WTC11 (cell line): Measurements from ENCODE around the gene PPM1D. TPM values are rescaled to one million over a fixed set of nuclear protein-coding genes. Genes with fewer than 3 reads are reported as not detected.

Experiments
- ATAC-seq: fragments of 200-7000 bp; cut with Tn5 transposase; 2 replicates; pipeline ENCODE4 v1.10.0; 2021; ENCODE audit warnings: mild to moderate bottlenecking, moderate library complexity
- CTCF ChIA-PET: fragments of 300-600 bp; sonication (Branson Sonifier 250); formaldehyde crosslinking; loops from one replicate; lab custom pipeline; 2021; ENCODE audit warnings: antibody characterized with exemption; lab: Charles Lee
- POLR2A ChIA-PET: fragments of 350-600 bp; sonication (Branson Sonifier 250); formaldehyde crosslinking; loops from one replicate; lab custom pipeline; 2021; ENCODE audit warnings: antibody characterized with exemption; lab: Charles Lee
- DNase-seq: peaks from one replicate; pipeline ENCODE4 v3.0.0; 2021; ENCODE audit warnings: low spot score
- H3K27ac Mint-ChIP-seq: 2 replicates; pipeline ENCODE4 v1.8.0; 2021; ENCODE audit warnings: mixed read lengths
- H3K27me3 Mint-ChIP-seq: 2 replicates; pipeline ENCODE4 v1.8.0; 2021; ENCODE audit warnings: low read depth, mild to moderate bottlenecking, moderate library complexity, mixed read lengths
- H3K36me3 Mint-ChIP-seq: 2 replicates; pipeline ENCODE4 v1.8.0; 2021; ENCODE audit warnings: mixed read lengths
- H3K4me1 Mint-ChIP-seq: 2 replicates; pipeline ENCODE4 v1.8.0; 2022; ENCODE audit warnings: mixed read lengths
- H3K4me3 Mint-ChIP-seq: 2 replicates; pipeline ENCODE4 v1.8.0; 2021; ENCODE audit warnings: mild to moderate bottlenecking, moderate library complexity, mixed read lengths
- H3K9me3 Mint-ChIP-seq: 2 replicates; pipeline ENCODE4 v1.8.0; 2021; ENCODE audit warnings: mixed read lengths
- ATF1 ChIP-seq: sonication (generic); formaldehyde crosslinking; IDR thresholded peaks from 2 replicates; pipeline ENCODE4 v1.8.1; 2023; ENCODE audit warnings: mild to moderate bottlenecking, moderate library complexity, missing genetic modification reagents
- CBFB ChIP-seq: sonication (generic); formaldehyde crosslinking; IDR thresholded peaks from 2 replicates; pipeline ENCODE4 v1.8.1; 2022; ENCODE audit warnings: mild to moderate bottlenecking, low read depth, missing genetic modification reagents
- EMX1 ChIP-seq: fragments of 250-450 bp; sonication (Bioruptor Pico); IDR thresholded peaks from 2 replicates; pipeline ENCODE4 v1.8.0; 2021; ENCODE audit warnings: mild to moderate bottlenecking
- FOXP1 ChIP-seq: sonication (generic); formaldehyde crosslinking; IDR thresholded peaks from 2 replicates; pipeline ENCODE4 v1.8.0; 2022; ENCODE audit warnings: missing genetic modification reagents, mild to moderate bottlenecking, moderate library complexity, borderline replicate concordance
- GRHL2 ChIP-seq: fragments of 250-450 bp; sonication (Bioruptor Pico); IDR thresholded peaks from 2 replicates; pipeline ENCODE4 v1.8.0; 2022; ENCODE audit warnings: mild to moderate bottlenecking, moderate library complexity; ENCODE audit not compliant: insufficient replicate concordance, severe bottlenecking
- IRF2 ChIP-seq: sonication (generic); formaldehyde crosslinking; IDR thresholded peaks from 2 replicates; pipeline ENCODE4 v1.8.0; 2022; ENCODE audit warnings: low read depth, missing genetic modification reagents, borderline replicate concordance
- NFYB ChIP-seq: sonication (generic); formaldehyde crosslinking; conservative IDR thresholded peaks from 2 replicates; pipeline ENCODE4 v1.8.0; 2022; ENCODE audit warnings: low read depth, missing genetic modification reagents
- NR2C2 ChIP-seq: sonication (generic); formaldehyde crosslinking; IDR thresholded peaks from 2 replicates; pipeline ENCODE4 v1.8.0; 2022; ENCODE audit warnings: mild to moderate bottlenecking, missing genetic modification reagents
- NR3C1 ChIP-seq: sonication (generic); formaldehyde crosslinking; conservative IDR thresholded peaks from 2 replicates; pipeline ENCODE4 v1.8.1; 2023; ENCODE audit warnings: low read depth, mild to moderate bottlenecking, missing genetic modification reagents
- PRRX2 ChIP-seq: fragments of 250-450 bp; sonication (Bioruptor Pico); IDR thresholded peaks from 2 replicates; pipeline ENCODE4 v1.8.0; 2021; ENCODE audit warnings: mild to moderate bottlenecking
- SP1 ChIP-seq: sonication (generic); formaldehyde crosslinking; conservative IDR thresholded peaks from 2 replicates; pipeline ENCODE4 v1.8.1; 2022; ENCODE audit warnings: missing genetic modification reagents
- TEAD4 ChIP-seq: sonication (generic); formaldehyde crosslinking; IDR thresholded peaks from 2 replicates; pipeline ENCODE4 v1.8.0; 2022; ENCODE audit warnings: mild to moderate bottlenecking, missing genetic modification reagents
- ZNF121 ChIP-seq: sonication (generic); formaldehyde crosslinking; IDR thresholded peaks from 2 replicates; pipeline ENCODE4 v1.8.0; 2023; ENCODE audit warnings: missing genetic modification reagents
- ZNF219 ChIP-seq: sonication (generic); formaldehyde crosslinking; IDR thresholded peaks from 2 replicates; pipeline ENCODE4 v1.8.0; 2023; ENCODE audit warnings: missing genetic modification reagents, mild to moderate bottlenecking, borderline replicate concordance
- ZNF423 ChIP-seq: fragments of 250-450 bp; sonication (Bioruptor Pico); IDR thresholded peaks from 2 replicates; pipeline ENCODE4 v2.1.2; 2022; ENCODE audit warnings: mild to moderate bottlenecking, moderate library complexity
- ZNF671 ChIP-seq: fragments of 250-450 bp; sonication (Bioruptor Pico); IDR thresholded peaks from 2 replicates; pipeline ENCODE4 v1.8.0; 2021; ENCODE audit warnings: mild to moderate bottlenecking
- total RNA-seq: library from RNA; stranded (reverse); gene quantifications from 3 replicates; pipeline ENCODE4 v1.2.3, GENCODE V29; 2021
- TF ChIP-seq, protein P1 (sequence below): sonication (generic); formaldehyde crosslinking; IDR thresholded peaks from 2 replicates; pipeline ENCODE4 v1.8.1; 2023; ENCODE audit warnings: mild to moderate bottlenecking, missing genetic modification reagents, moderate library complexity
- TF ChIP-seq, protein P2 (sequence below): fragments of 200-600 bp; IDR thresholded peaks from 2 replicates; pipeline ENCODE4 v1.8.0; 2022; ENCODE audit warnings: antibody characterized with exemption
- TF ChIP-seq, protein P3 (sequence below): sonication (generic); formaldehyde crosslinking; IDR thresholded peaks from 2 replicates; pipeline ENCODE4 v1.8.1; 2023; ENCODE audit warnings: mild to moderate bottlenecking, moderate library complexity, missing genetic modification reagents
- TF ChIP-seq, protein P4 (sequence below): sonication (generic); formaldehyde crosslinking; IDR thresholded peaks from 2 replicates; pipeline ENCODE4 v1.8.1; 2022; ENCODE audit warnings: mild to moderate bottlenecking, missing genetic modification reagents, moderate library complexity, borderline replicate concordance
- TF ChIP-seq, protein P5 (sequence below): sonication (generic); formaldehyde crosslinking; IDR thresholded peaks from 2 replicates; pipeline ENCODE4 v1.8.1; 2023; ENCODE audit warnings: mild to moderate bottlenecking, missing genetic modification reagents
- TF ChIP-seq, protein P6 (sequence below): sonication (generic); formaldehyde crosslinking; IDR thresholded peaks from 2 replicates; pipeline ENCODE4 v1.8.0; 2022; ENCODE audit warnings: mild to moderate bottlenecking, missing genetic modification reagents

Gene PPM1D
- total RNA-seq, 1 experiment from 2014 or later: 20.4 TPM

DNA sequence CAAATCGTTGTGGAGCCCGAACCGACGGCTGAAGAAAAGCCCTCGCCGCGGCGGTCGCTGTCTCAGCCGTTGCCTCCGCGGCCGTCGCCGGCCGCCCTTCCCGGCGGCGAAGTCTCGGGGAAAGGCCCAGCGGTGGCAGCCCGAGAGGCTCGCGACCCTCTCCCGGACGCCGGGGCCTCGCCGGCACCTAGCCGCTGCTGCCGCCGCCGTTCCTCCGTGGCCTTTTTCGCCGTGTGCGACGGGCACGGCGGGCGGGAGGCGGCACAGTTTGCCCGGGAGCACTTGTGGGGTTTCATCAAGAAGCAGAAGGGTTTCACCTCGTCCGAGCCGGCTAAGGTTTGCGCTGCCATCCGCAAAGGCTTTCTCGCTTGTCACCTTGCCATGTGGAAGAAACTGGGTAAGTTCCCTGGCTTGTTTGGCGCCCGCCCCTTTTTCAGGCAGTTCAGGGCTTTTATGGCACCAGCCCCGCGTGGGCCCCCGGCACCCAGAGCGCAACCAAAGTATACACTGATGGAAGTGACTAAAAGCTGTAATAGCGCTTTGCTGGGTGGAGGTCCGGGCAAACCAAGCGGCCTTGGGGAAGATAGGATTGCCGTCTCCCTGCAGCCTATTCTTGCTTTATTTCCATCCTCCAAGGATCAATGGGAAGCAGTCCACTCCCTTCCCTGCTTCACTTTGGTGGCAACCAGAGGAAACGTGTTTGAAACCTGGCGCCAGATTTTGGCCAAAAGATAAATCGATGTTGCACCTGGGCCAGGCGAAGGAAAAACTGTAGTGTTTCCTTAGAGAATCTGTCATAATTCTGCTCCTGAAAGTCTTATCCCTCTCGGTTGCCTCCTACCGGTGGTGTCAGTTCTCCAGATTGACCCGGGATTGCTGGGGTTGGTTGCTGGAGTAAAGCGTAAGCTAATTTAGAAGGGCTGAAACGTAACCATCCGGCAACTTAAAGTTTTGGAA, 775 bp downstream of the PPM1D start (continued):
- TF ChIP-seq, protein P1, sequence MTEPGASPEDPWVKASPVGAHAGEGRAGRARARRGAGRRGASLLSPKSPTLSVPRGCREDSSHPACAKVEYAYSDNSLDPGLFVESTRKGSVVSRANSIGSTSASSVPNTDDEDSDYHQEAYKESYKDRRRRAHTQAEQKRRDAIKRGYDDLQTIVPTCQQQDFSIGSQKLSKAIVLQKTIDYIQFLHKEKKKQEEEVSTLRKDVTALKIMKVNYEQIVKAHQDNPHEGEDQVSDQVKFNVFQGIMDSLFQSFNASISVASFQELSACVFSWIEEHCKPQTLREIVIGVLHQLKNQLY (CRISPR knock-in tag): no peak
- TF ChIP-seq, protein P2, sequence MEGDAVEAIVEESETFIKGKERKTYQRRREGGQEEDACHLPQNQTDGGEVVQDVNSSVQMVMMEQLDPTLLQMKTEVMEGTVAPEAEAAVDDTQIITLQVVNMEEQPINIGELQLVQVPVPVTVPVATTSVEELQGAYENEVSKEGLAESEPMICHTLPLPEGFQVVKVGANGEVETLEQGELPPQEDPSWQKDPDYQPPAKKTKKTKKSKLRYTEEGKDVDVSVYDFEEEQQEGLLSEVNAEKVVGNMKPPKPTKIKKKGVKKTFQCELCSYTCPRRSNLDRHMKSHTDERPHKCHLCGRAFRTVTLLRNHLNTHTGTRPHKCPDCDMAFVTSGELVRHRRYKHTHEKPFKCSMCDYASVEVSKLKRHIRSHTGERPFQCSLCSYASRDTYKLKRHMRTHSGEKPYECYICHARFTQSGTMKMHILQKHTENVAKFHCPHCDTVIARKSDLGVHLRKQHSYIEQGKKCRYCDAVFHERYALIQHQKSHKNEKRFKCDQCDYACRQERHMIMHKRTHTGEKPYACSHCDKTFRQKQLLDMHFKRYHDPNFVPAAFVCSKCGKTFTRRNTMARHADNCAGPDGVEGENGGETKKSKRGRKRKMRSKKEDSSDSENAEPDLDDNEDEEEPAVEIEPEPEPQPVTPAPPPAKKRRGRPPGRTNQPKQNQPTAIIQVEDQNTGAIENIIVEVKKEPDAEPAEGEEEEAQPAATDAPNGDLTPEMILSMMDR: peak; percentile 21; the same call in 1 of the 2 replicates
- no peak for TF ChIP-seq ZNF121 (CRISPR knock-in tag)
- TF ChIP-seq, protein P3, sequence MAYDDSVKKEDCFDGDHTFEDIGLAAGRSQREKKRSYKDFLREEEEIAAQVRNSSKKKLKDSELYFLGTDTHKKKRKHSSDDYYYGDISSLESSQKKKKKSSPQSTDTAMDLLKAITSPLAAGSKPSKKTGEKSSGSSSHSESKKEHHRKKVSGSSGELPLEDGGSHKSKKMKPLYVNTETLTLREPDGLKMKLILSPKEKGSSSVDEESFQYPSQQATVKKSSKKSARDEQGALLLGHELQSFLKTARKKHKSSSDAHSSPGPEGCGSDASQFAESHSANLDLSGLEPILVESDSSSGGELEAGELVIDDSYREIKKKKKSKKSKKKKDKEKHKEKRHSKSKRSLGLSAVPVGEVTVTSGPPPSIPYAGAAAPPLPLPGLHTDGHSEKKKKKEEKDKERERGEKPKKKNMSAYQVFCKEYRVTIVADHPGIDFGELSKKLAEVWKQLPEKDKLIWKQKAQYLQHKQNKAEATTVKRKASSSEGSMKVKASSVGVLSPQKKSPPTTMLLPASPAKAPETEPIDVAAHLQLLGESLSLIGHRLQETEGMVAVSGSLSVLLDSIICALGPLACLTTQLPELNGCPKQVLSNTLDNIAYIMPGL (CRISPR knock-in tag): peak; percentile 47; the same call in 1 of the 2 replicates

DNA sequence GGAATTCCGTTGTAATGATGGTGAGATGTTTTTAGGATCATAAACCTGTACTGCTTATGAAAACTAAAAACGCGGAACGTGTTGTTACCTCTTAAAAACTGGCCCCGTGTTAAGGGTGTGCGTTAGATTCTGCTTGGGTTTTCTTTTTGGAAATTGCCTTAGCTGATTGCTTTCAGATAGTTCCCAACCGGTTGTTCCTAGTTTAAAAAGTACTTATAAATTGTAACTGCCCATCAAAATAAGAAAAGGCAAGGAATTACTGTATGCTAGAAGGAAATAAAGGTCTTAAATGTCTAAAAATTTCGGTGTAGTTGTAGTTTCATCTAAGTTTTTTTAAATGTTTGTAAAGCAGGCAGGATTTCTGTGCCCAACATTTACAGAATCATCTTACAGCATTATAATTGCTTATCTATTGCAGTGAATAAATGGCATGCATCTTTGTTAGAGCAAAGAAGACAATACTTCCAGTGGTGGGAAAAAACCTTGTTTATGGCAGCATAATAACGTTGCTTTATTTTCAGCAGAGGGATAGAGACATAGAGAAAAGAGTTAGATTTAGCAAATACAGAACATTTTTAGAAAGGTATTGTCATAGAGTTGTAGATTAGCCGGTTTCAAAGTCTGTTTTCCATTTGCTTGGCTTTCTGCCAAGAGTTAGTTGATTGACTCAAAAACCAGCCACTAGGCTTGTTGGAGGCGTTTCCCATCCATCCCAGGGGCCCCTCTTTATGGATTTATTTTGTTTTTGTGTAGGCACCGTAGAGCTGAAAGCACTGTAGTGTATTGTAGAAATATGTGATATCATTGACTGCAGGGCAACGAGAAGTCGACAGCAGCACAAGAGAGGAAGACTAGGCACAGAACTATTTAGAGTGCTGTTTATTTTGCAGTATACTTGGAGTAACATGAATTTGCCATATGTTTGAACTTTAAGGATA, 1.7 kb downstream of the PPM1D start:
- peak overlapping the region; percentile 96 for H3K27ac Mint-ChIP-seq
- no peak for ATAC-seq
- H3K27me3 Mint-ChIP-seq: no peaks in the 10 kb centered on the region
- peak; percentile 44 for DNase-seq
- peak overlapping the region; percentile 97 for H3K4me3 Mint-ChIP-seq
- no peaks in the 10 kb centered on the region for H3K9me3 Mint-ChIP-seq
- CTCF ChIA-PET: interaction anchor here (0.5 to 2.0 kb wide), 23 partner anchors 10 to 1147 kb away, joined by 3 to 11 read pairs (median 4); partner anchors contain the start of genes APPBP2 and BCAS3
- peaks cover 25% of the 10 kb centered on the region for H3K4me1 Mint-ChIP-seq
- no peaks in the 10 kb centered on the region for H3K36me3 Mint-ChIP-seq
- POLR2A ChIA-PET: no interaction called here
- TF ChIP-seq IRF2 (CRISPR knock-in tag): no peak
- peak; percentile 34; the same call in 1 of the 2 replicates for TF ChIP-seq NFYB (CRISPR knock-in tag)

DNA sequence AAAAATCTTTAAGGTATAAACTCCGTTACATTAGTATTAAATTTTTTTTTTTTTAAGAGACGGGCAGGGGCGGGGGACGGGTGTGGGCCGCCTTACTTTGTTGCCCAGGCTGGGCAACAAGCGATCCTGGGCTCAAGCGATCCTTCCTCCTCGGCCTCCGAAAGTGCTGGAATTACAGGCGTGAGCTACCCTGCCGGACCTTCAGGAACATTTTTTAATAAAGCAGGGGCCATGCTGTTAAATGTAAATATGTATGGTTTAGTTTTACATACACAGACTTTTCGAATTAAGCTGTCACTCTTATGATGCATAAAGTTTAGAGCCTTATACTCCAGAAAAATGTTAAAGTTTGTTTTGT, 2.4 kb downstream of the PPM1D start:
- POLR2A ChIA-PET: interaction anchor here (0.6 kb wide), 1 partner anchor 403 kb away, joined by 4 read pairs; no protein-coding TSS in a partner anchor
- ATAC-seq: no peak
- DNase-seq: no peak
- CTCF ChIA-PET: interaction anchor here (0.7 to 2.0 kb wide), 8 partner anchors 11 to 210 kb away, joined by 3 to 6 read pairs (median 5); partner anchors contain the start of gene USP32
- no peaks in the 10 kb centered on the region for H3K9me3 Mint-ChIP-seq
- H3K4me3 Mint-ChIP-seq: peak overlapping the region; percentile 97
- no peaks in the 10 kb centered on the region for H3K27me3 Mint-ChIP-seq
- H3K4me1 Mint-ChIP-seq: peaks cover 25% of the 10 kb centered on the region
- H3K36me3 Mint-ChIP-seq: no peaks in the 10 kb centered on the region
- H3K27ac Mint-ChIP-seq: no peak overlapping the region
- TF ChIP-seq, protein P4, sequence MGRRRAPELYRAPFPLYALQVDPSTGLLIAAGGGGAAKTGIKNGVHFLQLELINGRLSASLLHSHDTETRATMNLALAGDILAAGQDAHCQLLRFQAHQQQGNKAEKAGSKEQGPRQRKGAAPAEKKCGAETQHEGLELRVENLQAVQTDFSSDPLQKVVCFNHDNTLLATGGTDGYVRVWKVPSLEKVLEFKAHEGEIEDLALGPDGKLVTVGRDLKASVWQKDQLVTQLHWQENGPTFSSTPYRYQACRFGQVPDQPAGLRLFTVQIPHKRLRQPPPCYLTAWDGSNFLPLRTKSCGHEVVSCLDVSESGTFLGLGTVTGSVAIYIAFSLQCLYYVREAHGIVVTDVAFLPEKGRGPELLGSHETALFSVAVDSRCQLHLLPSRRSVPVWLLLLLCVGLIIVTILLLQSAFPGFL (CRISPR knock-in tag): no peak
- TF ChIP-seq GRHL2 (no peak), EMX1 (CRISPR knock-in tag) (no peak), ZNF671 (no peak), NR2C2 (no peak), ZNF423 (CRISPR knock-in tag) (no peak), ATF1 (CRISPR knock-in tag) (no peak), ZNF219 (CRISPR knock-in tag) (no peak), TEAD4 (CRISPR knock-in tag) (no peak), IRF2 (CRISPR knock-in tag) (no peak), PRRX2 (CRISPR knock-in tag) (no peak), FOXP1 (CRISPR knock-in tag) (no peak), SP1 (CRISPR knock-in tag) (no peak), CBFB (no peak), NR3C1 (CRISPR knock-in tag) (no peak)
- TF ChIP-seq, protein P5, sequence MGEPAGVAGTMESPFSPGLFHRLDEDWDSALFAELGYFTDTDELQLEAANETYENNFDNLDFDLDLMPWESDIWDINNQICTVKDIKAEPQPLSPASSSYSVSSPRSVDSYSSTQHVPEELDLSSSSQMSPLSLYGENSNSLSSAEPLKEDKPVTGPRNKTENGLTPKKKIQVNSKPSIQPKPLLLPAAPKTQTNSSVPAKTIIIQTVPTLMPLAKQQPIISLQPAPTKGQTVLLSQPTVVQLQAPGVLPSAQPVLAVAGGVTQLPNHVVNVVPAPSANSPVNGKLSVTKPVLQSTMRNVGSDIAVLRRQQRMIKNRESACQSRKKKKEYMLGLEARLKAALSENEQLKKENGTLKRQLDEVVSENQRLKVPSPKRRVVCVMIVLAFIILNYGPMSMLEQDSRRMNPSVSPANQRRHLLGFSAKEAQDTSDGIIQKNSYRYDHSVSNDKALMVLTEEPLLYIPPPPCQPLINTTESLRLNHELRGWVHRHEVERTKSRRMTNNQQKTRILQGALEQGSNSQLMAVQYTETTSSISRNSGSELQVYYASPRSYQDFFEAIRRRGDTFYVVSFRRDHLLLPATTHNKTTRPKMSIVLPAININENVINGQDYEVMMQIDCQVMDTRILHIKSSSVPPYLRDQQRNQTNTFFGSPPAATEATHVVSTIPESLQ (CRISPR knock-in tag): no peak
- TF ChIP-seq, protein P6, sequence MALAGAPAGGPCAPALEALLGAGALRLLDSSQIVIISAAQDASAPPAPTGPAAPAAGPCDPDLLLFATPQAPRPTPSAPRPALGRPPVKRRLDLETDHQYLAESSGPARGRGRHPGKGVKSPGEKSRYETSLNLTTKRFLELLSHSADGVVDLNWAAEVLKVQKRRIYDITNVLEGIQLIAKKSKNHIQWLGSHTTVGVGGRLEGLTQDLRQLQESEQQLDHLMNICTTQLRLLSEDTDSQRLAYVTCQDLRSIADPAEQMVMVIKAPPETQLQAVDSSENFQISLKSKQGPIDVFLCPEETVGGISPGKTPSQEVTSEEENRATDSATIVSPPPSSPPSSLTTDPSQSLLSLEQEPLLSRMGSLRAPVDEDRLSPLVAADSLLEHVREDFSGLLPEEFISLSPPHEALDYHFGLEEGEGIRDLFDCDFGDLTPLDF (CRISPR knock-in tag): no peak
